K562 (cell line): Measurements from ENCODE around the gene TBXA2R. TPM values are rescaled to one million over a fixed set of nuclear protein-coding genes. Genes with fewer than 3 reads are reported as not detected.

Source experiments
- ARHGAP35 ChIP-seq: fragments of 450-650 bp; IDR thresholded peaks from 2 replicates; pipeline ENCODE4 v1.6.1; 2018; ENCODE audit not compliant: partially characterized antibody
- LARP7 ChIP-seq: fragments of 450-650 bp; IDR thresholded peaks from 2 replicates; pipeline ENCODE4 v1.6.1; 2016
- PHF20 ChIP-seq: fragments of 450-650 bp; IDR thresholded peaks from 2 replicates; pipeline ENCODE4 v1.6.1; 2018; ENCODE audit not compliant: partially characterized antibody
- SRSF1 ChIP-seq: fragments of 200-400 bp; formaldehyde crosslinking; IDR thresholded peaks from 2 replicates; pipeline ENCODE4 v1.6.1; 2017; ENCODE audit warnings: mild to moderate bottlenecking, low read depth, low read length, moderate library complexity
- TAF1 ChIP-seq: IDR thresholded peaks from 2 replicates; pipeline ENCODE4 v1.6.1; 2011; ENCODE audit warnings: mild to moderate bottlenecking, low read length, moderate library complexity; ENCODE audit not compliant: insufficient read depth, control insufficient read depth, severe bottlenecking; ENCODE audit errors: extremely low read depth
- TGIF2 ChIP-seq: sonication (generic); formaldehyde crosslinking; IDR thresholded peaks from 2 replicates; pipeline ENCODE4 v1.8.1; 2022; ENCODE audit warnings: mild to moderate bottlenecking, missing genetic modification reagents, moderate library complexity
- UBTF ChIP-seq, 2 experiments: IDR thresholded peaks; 2 replicates each; pipeline ENCODE4 v1.6.1; 2012; ENCODE audit warnings: improper control_type of control experiment in 2 of 2, low read depth in 2 of 2, low read length in 2 of 2, borderline replicate concordance in 1 of 2
- ZC3H8 ChIP-seq: fragments of 450-650 bp; IDR thresholded peaks from 2 replicates; pipeline ENCODE4 v1.6.1; 2017
- polyA plus RNA-seq, 8 experiments: library from polyadenylated mRNA; depleted of rRNA in 4 of 8; stranded (reverse) in 5 of 8; unstranded in 3 of 8; fragments of >200 nt; fragmentation: Nextera tagmentation in 2 of 8; fragmentation: Illumina TruSeq in 1 of 8; extraction: Ambion mirVana in 2 of 8; extraction: Trizol in 1 of 8; gene quantifications; 2 replicates each; pipeline versions ENCODE4 v1.2.1 to v1.2.3, GENCODE V29; 2011 to 2014; ENCODE audit warnings: inconsistent platforms in 1 of 8, missing spikeins in 1 of 8
- total RNA-seq, 7 experiments: library from RNA; depleted of rRNA in 6 of 7; stranded (reverse); fragments of >200 nt in 6 of 7; fragmentation: Illumina TruSeq in 2 of 7; extraction: Trizol in 2 of 7; gene quantifications; 2 replicates each; pipeline versions ENCODE4 v1.2.1 to v1.2.3, GENCODE V29; 2011 to 2021; ENCODE audit warnings: low replicate concordance in 1 of 7
- TF ChIP-seq, protein P1 (sequence below): fragments of 200-800 bp; sonication (Bioruptor generic); IDR thresholded peaks from 2 replicates; pipeline ENCODE4 v1.6.1; 2016; ENCODE audit warnings: missing genetic modification characterization, missing compliant biosample characterization
- TF ChIP-seq, protein P2 (sequence below): sonication (generic); formaldehyde crosslinking; IDR thresholded peaks from 2 replicates; pipeline ENCODE4 v1.8.0; 2022; ENCODE audit warnings: mild to moderate bottlenecking, missing genetic modification reagents

The TBXA2R gene
- total and polyA plus RNA-seq, 9 of the 15 experiments (the other 6 are each of a cell fraction or from before 2014, with no cell fraction given), result 1.5 to 24.0 (median 2.8) TPM

DNA sequence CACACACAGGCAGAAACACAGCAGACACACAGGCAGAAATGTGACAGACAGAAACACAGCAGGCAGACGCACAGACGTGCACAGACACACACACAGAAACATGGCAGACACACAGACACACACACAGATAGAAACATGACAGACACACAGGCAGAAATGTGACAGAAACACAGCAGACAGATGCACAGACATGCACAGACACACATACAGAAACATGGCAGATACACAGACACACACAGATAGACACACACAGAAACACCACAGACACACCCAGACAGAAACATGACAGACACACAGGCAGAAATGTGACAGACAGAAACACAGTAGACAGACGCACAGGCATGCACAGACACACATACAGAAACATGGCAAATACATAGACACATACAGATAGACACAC is 1.3 kb downstream of the TBXA2R start (continued):
- TF ChIP-seq, protein P1, sequence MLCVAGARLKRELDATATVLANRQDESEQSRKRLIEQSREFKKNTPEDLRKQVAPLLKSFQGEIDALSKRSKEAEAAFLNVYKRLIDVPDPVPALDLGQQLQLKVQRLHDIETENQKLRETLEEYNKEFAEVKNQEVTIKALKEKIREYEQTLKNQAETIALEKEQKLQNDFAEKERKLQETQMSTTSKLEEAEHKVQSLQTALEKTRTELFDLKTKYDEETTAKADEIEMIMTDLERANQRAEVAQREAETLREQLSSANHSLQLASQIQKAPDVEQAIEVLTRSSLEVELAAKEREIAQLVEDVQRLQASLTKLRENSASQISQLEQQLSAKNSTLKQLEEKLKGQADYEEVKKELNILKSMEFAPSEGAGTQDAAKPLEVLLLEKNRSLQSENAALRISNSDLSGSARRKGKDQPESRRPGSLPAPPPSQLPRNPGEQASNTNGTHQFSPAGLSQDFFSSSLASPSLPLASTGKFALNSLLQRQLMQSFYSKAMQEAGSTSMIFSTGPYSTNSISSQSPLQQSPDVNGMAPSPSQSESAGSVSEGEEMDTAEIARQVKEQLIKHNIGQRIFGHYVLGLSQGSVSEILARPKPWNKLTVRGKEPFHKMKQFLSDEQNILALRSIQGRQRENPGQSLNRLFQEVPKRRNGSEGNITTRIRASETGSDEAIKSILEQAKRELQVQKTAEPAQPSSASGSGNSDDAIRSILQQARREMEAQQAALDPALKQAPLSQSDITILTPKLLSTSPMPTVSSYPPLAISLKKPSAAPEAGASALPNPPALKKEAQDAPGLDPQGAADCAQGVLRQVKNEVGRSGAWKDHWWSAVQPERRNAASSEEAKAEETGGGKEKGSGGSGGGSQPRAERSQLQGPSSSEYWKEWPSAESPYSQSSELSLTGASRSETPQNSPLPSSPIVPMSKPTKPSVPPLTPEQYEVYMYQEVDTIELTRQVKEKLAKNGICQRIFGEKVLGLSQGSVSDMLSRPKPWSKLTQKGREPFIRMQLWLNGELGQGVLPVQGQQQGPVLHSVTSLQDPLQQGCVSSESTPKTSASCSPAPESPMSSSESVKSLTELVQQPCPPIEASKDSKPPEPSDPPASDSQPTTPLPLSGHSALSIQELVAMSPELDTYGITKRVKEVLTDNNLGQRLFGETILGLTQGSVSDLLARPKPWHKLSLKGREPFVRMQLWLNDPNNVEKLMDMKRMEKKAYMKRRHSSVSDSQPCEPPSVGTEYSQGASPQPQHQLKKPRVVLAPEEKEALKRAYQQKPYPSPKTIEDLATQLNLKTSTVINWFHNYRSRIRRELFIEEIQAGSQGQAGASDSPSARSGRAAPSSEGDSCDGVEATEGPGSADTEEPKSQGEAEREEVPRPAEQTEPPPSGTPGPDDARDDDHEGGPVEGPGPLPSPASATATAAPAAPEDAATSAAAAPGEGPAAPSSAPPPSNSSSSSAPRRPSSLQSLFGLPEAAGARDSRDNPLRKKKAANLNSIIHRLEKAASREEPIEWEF, result no peak
- TF ChIP-seq ZC3H8 (0 out of 2 replicates have a peak, but pooled peaks have one; percentile 50), TAF1 (no peak), TGIF2 (CRISPR knock-in tag) (no peak), UBTF (IDR thresholded peaks at IDR 0.05; ENCODE audit: borderline replicate concordance in 1 of 2, low read depth in 2 of 2, low read length in 2 of 2) (no peak), PHF20 (peak; percentile 52), ARHGAP35 (peak; percentile 45), LARP7 (0 out of 2 replicates have a peak, but pooled peaks have one; percentile 48), SRSF1 (no peak)
- TF ChIP-seq, protein P2, sequence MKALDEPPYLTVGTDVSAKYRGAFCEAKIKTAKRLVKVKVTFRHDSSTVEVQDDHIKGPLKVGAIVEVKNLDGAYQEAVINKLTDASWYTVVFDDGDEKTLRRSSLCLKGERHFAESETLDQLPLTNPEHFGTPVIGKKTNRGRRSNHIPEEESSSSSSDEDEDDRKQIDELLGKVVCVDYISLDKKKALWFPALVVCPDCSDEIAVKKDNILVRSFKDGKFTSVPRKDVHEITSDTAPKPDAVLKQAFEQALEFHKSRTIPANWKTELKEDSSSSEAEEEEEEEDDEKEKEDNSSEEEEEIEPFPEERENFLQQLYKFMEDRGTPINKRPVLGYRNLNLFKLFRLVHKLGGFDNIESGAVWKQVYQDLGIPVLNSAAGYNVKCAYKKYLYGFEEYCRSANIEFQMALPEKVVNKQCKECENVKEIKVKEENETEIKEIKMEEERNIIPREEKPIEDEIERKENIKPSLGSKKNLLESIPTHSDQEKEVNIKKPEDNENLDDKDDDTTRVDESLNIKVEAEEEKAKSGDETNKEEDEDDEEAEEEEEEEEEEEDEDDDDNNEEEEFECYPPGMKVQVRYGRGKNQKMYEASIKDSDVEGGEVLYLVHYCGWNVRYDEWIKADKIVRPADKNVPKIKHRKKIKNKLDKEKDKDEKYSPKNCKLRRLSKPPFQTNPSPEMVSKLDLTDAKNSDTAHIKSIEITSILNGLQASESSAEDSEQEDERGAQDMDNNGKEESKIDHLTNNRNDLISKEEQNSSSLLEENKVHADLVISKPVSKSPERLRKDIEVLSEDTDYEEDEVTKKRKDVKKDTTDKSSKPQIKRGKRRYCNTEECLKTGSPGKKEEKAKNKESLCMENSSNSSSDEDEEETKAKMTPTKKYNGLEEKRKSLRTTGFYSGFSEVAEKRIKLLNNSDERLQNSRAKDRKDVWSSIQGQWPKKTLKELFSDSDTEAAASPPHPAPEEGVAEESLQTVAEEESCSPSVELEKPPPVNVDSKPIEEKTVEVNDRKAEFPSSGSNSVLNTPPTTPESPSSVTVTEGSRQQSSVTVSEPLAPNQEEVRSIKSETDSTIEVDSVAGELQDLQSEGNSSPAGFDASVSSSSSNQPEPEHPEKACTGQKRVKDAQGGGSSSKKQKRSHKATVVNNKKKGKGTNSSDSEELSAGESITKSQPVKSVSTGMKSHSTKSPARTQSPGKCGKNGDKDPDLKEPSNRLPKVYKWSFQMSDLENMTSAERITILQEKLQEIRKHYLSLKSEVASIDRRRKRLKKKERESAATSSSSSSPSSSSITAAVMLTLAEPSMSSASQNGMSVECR (CRISPR knock-in tag), result 0 out of 2 replicates have a peak, but pooled peaks have one; percentile 4
